ENCODE data around the gene ZBTB7C. TPM values are rescaled to one million over a fixed set of nuclear protein-coding genes. Genes with fewer than 3 reads are reported as not detected.

ZBTB7C gene
- total and polyA plus RNA-seq, 9 of the 15 experiments (the other 6 are each of a cell fraction or from before 2014, with no cell fraction given), result not detected

GRCh38 chr18:48072428-48073204 lies 336.6 kb downstream of the ZBTB7C start:
- FAIRE-seq (no peak), ATAC-seq (no peak), DNase-seq (ENCODE audit: extremely low read depth in 1 of 4, low spot score in 3 of 4) (no peak)
- no peak for TF ChIP-seq XRCC4 (IDR thresholded peaks at IDR 0.05; ENCODE audit: extremely low read depth, insufficient read depth, insufficient read length)
- TF ChIP-seq ZNF12 (CRISPR knock-in tag; IDR thresholded peaks at IDR 0.05), result no peak
- no peak for TF ChIP-seq FOXA1 (IDR thresholded peaks at IDR 0.05; ENCODE audit: borderline replicate concordance)
- TF ChIP-seq MAFG (tag; conservative IDR thresholded peaks at IDR 0.05), result no peak
- TF ChIP-seq NCOA4 (IDR thresholded peaks at IDR 0.05; ENCODE audit: partially characterized antibody), result no peak
- TF ChIP-seq RBM39 (optimal IDR thresholded peaks at IDR 0.05; ENCODE audit: low read depth, low read length), result no peak
- no peak for TF ChIP-seq ZNF282 (CRISPR knock-in tag; IDR thresholded peaks at IDR 0.05)
- TF ChIP-seq NFE2 (IDR thresholded peaks at IDR 0.05; ENCODE audit: low read depth), result no peak
- no peak for TF ChIP-seq CBX5 (IDR thresholded peaks at IDR 0.05; ENCODE audit: borderline replicate concordance, low read depth)
- TF ChIP-seq ZNF347 (CRISPR knock-in tag; IDR thresholded peaks at IDR 0.05; ENCODE audit: low read depth), result no peak
- TF ChIP-seq IFI16 (CRISPR knock-in tag; IDR thresholded peaks at IDR 0.05), result no peak
- TF ChIP-seq PHB2 (IDR thresholded peaks at IDR 0.05; ENCODE audit: low read depth), result no peak
- TF ChIP-seq PYGO2 (tag; IDR thresholded peaks at IDR 0.05), result no peak
- no peak for TF ChIP-seq NKRF (IDR thresholded peaks at IDR 0.05; ENCODE audit: borderline replicate concordance)
- TF ChIP-seq MCM5 (IDR thresholded peaks at IDR 0.05; ENCODE audit: low read depth), result no peak
- TF ChIP-seq MAX (CRISPR knock-in tag; IDR thresholded peaks at IDR 0.05), result no peak
- Histone ChIP-seq H3K36me3 (ENCODE audit: control insufficient read depth, insufficient read depth, low read length) (no peaks in the 10 kb centered on the region), H3K27me3 (ENCODE audit: control insufficient read depth in 2 of 2, insufficient read depth in 2 of 2, low read length in 2 of 2) (peaks cover 2 to 42% of the 10 kb centered on the region in 2 experiments; a peak in 4 of 5 replicates), H3K4me3 (no peak overlapping the region), H3K79me2 (ENCODE audit: control insufficient read depth, insufficient read depth, low read length) (no peaks in the 10 kb centered on the region), H3K9ac (ENCODE audit: insufficient read depth in 1 of 2, low read depth in 2 of 2, low read length in 2 of 2) (no peak overlapping the region), H3K4me2 (ENCODE audit: insufficient read depth, low read length) (no peak overlapping the region), H3K27ac (ENCODE audit: extremely low read depth, low read depth, low read length) (no peak overlapping the region), H2AFZ (ENCODE audit: low read depth, low read length) (no peak overlapping the region), H4K20me1 (replicated peaks; ENCODE audit: control insufficient read depth, insufficient read depth, low read length) (no peaks in the 10 kb centered on the region), H3K9me1 (ENCODE audit: control insufficient read depth, insufficient read depth, low read length) (no peaks in the 10 kb centered on the region), H3K9me3 (replicated peaks; ENCODE audit: control insufficient read depth, insufficient read depth, low read depth, low read length) (no peaks in the 10 kb centered on the region), H3K4me1 (replicated peaks in 1 of 2; ENCODE audit: control insufficient read depth in 2 of 2, insufficient read depth in 2 of 2, low read length in 2 of 2) (no peaks in the 10 kb centered on the region)
- POLR2A ChIA-PET, result interaction anchor here (0.5 to 0.6 kb wide), 2 partner anchors 235 to 575 kb away, joined by 3 read pairs; no protein-coding TSS in a partner anchor
- BruUV-seq (replicated peaks), result no TSS peak
- WGBS (ENCODE audit: insufficient coverage, low coverage, missing lambda C conversion rate), result 3% methylated on average over 12 of the region's 18 CpGs
- in situ Hi-C loops (cut with MboI) (no loop called here), intact Hi-C loops (cut with micrococcal nuclease) (no loop called here)
- CTCF ChIA-PET (ENCODE audit: low intra/inter-chr PET ratio), result no interaction called here

Data from K562 (cell line).